ENCODE results near the gene TBCD. TPM values are rescaled to one million over a fixed set of nuclear protein-coding genes. Genes with fewer than 3 reads are reported as not detected.

TBCD gene
- total and polyA plus RNA-seq, 9 of the 15 experiments (the other 6 are each of a cell fraction or from before 2014, with no cell fraction given): 8.9 to 98.5 (median 28.0) TPM

GRCh38 chr17:82869536-82869935 is 117.7 kb downstream of the TBCD start:
- no peak overlapping the region; the same call in 2 of the 3 replicates for H3K27ac ChIP-seq (ENCODE audit: extremely low read depth, low read depth, low read length)
- H3K9me1 ChIP-seq (ENCODE audit: control insufficient read depth, insufficient read depth, low read length): no peaks in the 10 kb centered on the region
- no peak for DNase-seq (ENCODE audit: extremely low read depth in 1 of 4, low spot score in 3 of 4)
- BruUV-seq (replicated peaks): no TSS peak
- WGBS (ENCODE audit: insufficient coverage, low coverage, missing lambda C conversion rate): 88% methylated on average over 11 of the region's 11 CpGs
- intact Hi-C loops (cut with micrococcal nuclease) (no loop called here), in situ Hi-C loops (cut with MboI) (no loop called here)
- no peak overlapping the region for H2AFZ ChIP-seq (ENCODE audit: low read depth, low read length)
- no peaks in the 10 kb centered on the region for H3K9me3 ChIP-seq (replicated peaks; ENCODE audit: control insufficient read depth, insufficient read depth, low read depth, low read length)
- H4K20me1 ChIP-seq (replicated peaks; ENCODE audit: control insufficient read depth, insufficient read depth, low read length): no peaks in the 10 kb centered on the region
- peaks cover 20 to 78% of the 10 kb centered on the region in 2 experiments for H3K4me1 ChIP-seq (replicated peaks in 1 of 2; ENCODE audit: control insufficient read depth in 2 of 2, insufficient read depth in 2 of 2, low read length in 2 of 2)
- peaks cover 32% of the 10 kb centered on the region; the same call in 2 of the 3 replicates for H3K36me3 ChIP-seq (ENCODE audit: control insufficient read depth, insufficient read depth, low read length)
- no peak for FAIRE-seq
- H3K4me3 ChIP-seq: no peak overlapping the region
- ChIA-PET CTCF (ENCODE audit: low intra/inter-chr PET ratio) (no interaction called here), POLR2A (interaction anchor here (0.6 to 1.8 kb wide), 3 partner anchors 8 to 31 kb away, joined by 3 to 6 read pairs (median 4); no protein-coding TSS in a partner anchor)
- peak overlapping the region; percentile 42 to 73; a peak in 2 of 4 replicates for H3K9ac ChIP-seq (ENCODE audit: insufficient read depth in 1 of 2, low read depth in 2 of 2, low read length in 2 of 2)
- no peaks in the 10 kb centered on the region for H3K27me3 ChIP-seq (ENCODE audit: control insufficient read depth in 2 of 2, insufficient read depth in 2 of 2, low read length in 2 of 2)
- H3K79me2 ChIP-seq (ENCODE audit: control insufficient read depth, insufficient read depth, low read length): peaks cover 30% of the 10 kb centered on the region
- no peak for ATAC-seq
- H3K4me2 ChIP-seq (ENCODE audit: insufficient read depth, low read length): peak overlapping the region; percentile 73; the same call in 1 of the 2 replicates
- TF ChIP-seq XRCC3 (IDR thresholded peaks at IDR 0.05) (no peak), ZNF668 (CRISPR knock-in tag; IDR thresholded peaks at IDR 0.05) (no peak), ETV6 (IDR thresholded peaks at IDR 0.05; ENCODE audit: borderline replicate concordance in 1 of 2, low read depth in 2 of 2, low read length in 1 of 2) (no peak), ETV6 (CRISPR knock-in tag; IDR thresholded peaks at IDR 0.05; ENCODE audit: borderline replicate concordance) (no peak), DEAF1 (CRISPR knock-in tag; IDR thresholded peaks at IDR 0.05) (no peak), ZNF274 (IDR thresholded peaks at IDR 0.05; ENCODE audit: borderline replicate concordance, low read depth, low read length) (no peak), ILK (tag; IDR thresholded peaks at IDR 0.05; ENCODE audit: borderline replicate concordance, low read depth) (no peak), ZNF311 (CRISPR knock-in tag; IDR thresholded peaks at IDR 0.05) (no peak), GTF2F1 (IDR thresholded peaks at IDR 0.05; ENCODE audit: low read depth, low read length) (no peak), ZBTB12 (CRISPR knock-in tag; IDR thresholded peaks at IDR 0.05) (no peak), CCNT2 (IDR thresholded peaks at IDR 0.05; ENCODE audit: borderline replicate concordance, extremely low read depth, insufficient read length, low read depth, low read length) (no peak), EHMT2 (IDR thresholded peaks at IDR 0.05) (no peak), ZNF282 (CRISPR knock-in tag; IDR thresholded peaks at IDR 0.05) (no peak), CBFB (CRISPR knock-in tag; IDR thresholded peaks at IDR 0.05) (no peak), SPI1 (IDR thresholded peaks at IDR 0.05; ENCODE audit: borderline replicate concordance, low read depth, low read length) (no peak)
- TF ChIP-seq, protein P1, sequence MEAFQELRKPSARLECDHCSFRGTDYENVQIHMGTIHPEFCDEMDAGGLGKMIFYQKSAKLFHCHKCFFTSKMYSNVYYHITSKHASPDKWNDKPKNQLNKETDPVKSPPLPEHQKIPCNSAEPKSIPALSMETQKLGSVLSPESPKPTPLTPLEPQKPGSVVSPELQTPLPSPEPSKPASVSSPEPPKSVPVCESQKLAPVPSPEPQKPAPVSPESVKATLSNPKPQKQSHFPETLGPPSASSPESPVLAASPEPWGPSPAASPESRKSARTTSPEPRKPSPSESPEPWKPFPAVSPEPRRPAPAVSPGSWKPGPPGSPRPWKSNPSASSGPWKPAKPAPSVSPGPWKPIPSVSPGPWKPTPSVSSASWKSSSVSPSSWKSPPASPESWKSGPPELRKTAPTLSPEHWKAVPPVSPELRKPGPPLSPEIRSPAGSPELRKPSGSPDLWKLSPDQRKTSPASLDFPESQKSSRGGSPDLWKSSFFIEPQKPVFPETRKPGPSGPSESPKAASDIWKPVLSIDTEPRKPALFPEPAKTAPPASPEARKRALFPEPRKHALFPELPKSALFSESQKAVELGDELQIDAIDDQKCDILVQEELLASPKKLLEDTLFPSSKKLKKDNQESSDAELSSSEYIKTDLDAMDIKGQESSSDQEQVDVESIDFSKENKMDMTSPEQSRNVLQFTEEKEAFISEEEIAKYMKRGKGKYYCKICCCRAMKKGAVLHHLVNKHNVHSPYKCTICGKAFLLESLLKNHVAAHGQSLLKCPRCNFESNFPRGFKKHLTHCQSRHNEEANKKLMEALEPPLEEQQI (IDR thresholded peaks at IDR 0.05): no peak
- TF ChIP-seq, protein P2, sequence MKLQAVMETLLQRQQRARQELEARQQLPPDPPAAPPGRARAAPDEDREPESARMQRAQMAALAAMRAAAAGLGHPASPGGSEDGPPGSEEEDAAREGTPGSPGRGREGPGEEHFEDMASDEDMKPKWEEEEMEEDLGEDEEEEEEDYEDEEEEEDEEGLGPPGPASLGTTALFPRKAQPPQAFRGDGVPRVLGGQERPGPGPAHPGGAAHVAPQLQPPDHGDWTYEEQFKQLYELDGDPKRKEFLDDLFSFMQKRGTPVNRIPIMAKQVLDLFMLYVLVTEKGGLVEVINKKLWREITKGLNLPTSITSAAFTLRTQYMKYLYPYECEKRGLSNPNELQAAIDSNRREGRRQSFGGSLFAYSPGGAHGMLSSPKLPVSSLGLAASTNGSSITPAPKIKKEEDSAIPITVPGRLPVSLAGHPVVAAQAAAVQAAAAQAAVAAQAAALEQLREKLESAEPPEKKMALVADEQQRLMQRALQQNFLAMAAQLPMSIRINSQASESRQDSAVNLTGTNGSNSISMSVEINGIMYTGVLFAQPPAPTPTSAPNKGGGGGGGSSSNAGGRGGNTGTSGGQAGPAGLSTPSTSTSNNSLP (IDR thresholded peaks at IDR 0.05; ENCODE audit: borderline replicate concordance, low read depth, low read length): no peak
